HCT116 (cell line): ENCODE measurements around the gene PHF2. TPM values are rescaled to one million over a fixed set of nuclear protein-coding genes. Genes with fewer than 3 reads are reported as not detected.

Source experiments
- ATAC-seq: fragments of 200-7000 bp; cut with Tn5 transposase; 2 replicates; pipeline ENCODE4 v1.9.1; 2020; ENCODE audit warnings: mild to moderate bottlenecking, moderate library complexity
- BruUV-seq: library from RNA; stranded (reverse); fragments of 400-500 nt; replicated peaks from 2 replicates; lab custom pipeline; 2021; lab: Mats Ljungman, UMichigan
- CTCF ChIA-PET: fragments of 300-600 bp; sonication (Branson Sonifier 250); formaldehyde crosslinking; loops from one replicate; lab custom pipeline; 2021; ENCODE audit warnings: antibody characterized with exemption; lab: Charles Lee
- POLR2A ChIA-PET: fragments of 300-600, 350-600 bp; sonication (Branson Sonifier 250); formaldehyde crosslinking; loops from one replicate; lab custom pipeline; 2021; ENCODE audit warnings: antibody characterized with exemption; lab: Charles Lee
- RAD21 ChIA-PET, 2 experiments: fragments of 300-600 bp; sonication (Branson Sonifier 250); formaldehyde crosslinking; loops; one replicate each; lab custom pipeline; 2023; ENCODE audit warnings: low total read pairs in 2 of 2; ENCODE audit not compliant: uncharacterized antibody in 2 of 2, unreplicated experiment in 2 of 2, low non-redundant PET in 1 of 2; lab: Charles Lee
- DNase-seq: peaks from one replicate; pipeline ENCODE4 v3.0.0-alpha.2; 2010; ENCODE audit warnings: low read depth, low spot score
- H2AFZ ChIP-seq: fragments of 200-600 bp; shearing (Covaris generic), sonication (generic); 2 replicates; pipeline ENCODE4 v1.6.1; 2017; ENCODE audit warnings: low read depth, mixed run types, mixed read lengths, antibody characterized with exemption, low read length; ENCODE audit not compliant: poor library complexity, severe bottlenecking
- H3K27ac ChIP-seq: 2 replicates; pipeline ENCODE4 v1.5.1; 2012; ENCODE audit warnings: low read depth, low read length
- H3K27me3 ChIP-seq: fragments of 200-600 bp; sonication (generic); 2 replicates; pipeline ENCODE4 v1.6.1; 2016; ENCODE audit warnings: mixed run types, low read length, mixed read lengths; ENCODE audit not compliant: insufficient read depth
- H3K36me3 ChIP-seq, 2 experiments: fragments of 200-500 bp in 1 of 2; fragments of 200-600 bp in 1 of 2; sonication (Bioruptor generic) in 1 of 2; sonication (generic) in 1 of 2; 2 replicates each; pipeline versions ENCODE4 v1.5.1 to v1.6.1; 2014 to 2016; ENCODE audit warnings: low read length in 2 of 2, inconsistent platforms in 1 of 2, mixed read lengths in 1 of 2, mixed run types in 1 of 2; ENCODE audit not compliant: insufficient read depth in 2 of 2, control insufficient read depth in 1 of 2
- H3K4me1 ChIP-seq, 2 experiments: fragments of 200-600 bp in 1 of 2; sonication (generic) in 1 of 2; 2 replicates each; pipeline versions ENCODE4 v1.5.1 to v1.6.1; 2012 to 2017; ENCODE audit warnings: low read length in 2 of 2, inconsistent platforms in 1 of 2, mild to moderate bottlenecking in 1 of 2, mixed read lengths in 1 of 2, mixed run types in 1 of 2, moderate library complexity in 1 of 2; ENCODE audit not compliant: insufficient read depth in 2 of 2, control insufficient read depth in 1 of 2
- H3K4me2 ChIP-seq: fragments of 200-600 bp; sonication (generic); 2 replicates; pipeline ENCODE4 v1.6.1; 2017; ENCODE audit warnings: mixed run types, low read length, mixed read lengths
- H3K4me3 ChIP-seq, 2 experiments: fragments of 200-600 bp in 1 of 2; sonication (generic) in 1 of 2; replicated peaks in 1 of 2; 2 replicates each; pipeline ENCODE4 v1.5.1; 2011 to 2016; ENCODE audit warnings: low read length in 2 of 2, control low read depth in 1 of 2, low read depth in 1 of 2, mild to moderate bottlenecking in 1 of 2, mixed read lengths in 1 of 2, mixed run types in 1 of 2
- H3K79me2 ChIP-seq: fragments of 200-600 bp; sonication (generic); 2 replicates; pipeline ENCODE4 v1.6.1; 2017; ENCODE audit warnings: mild to moderate bottlenecking, mixed run types, low read length, moderate library complexity, mixed read lengths; ENCODE audit not compliant: insufficient read depth
- H3K9ac ChIP-seq: fragments of 200-600 bp; sonication (generic); 2 replicates; pipeline ENCODE4 v1.6.1; 2016; ENCODE audit warnings: low read length, mixed read lengths
- H3K9me2 ChIP-seq: fragments of 200-600 bp; sonication (generic), shearing (Covaris generic); 2 replicates; pipeline ENCODE4 v1.6.1; 2017; ENCODE audit warnings: mixed run types, mild to moderate bottlenecking, moderate library complexity; ENCODE audit not compliant: insufficient read depth
- H3K9me3 ChIP-seq, 2 experiments: fragments of 200-500 bp in 1 of 2; fragments of 200-600 bp in 1 of 2; sonication (Bioruptor generic) in 1 of 2; sonication (generic) in 1 of 2; 2 replicates each; pipeline ENCODE4 v1.6.1; 2014 to 2017; ENCODE audit warnings: low read length in 2 of 2, mixed read lengths in 2 of 2, inconsistent platforms in 1 of 2, low read depth in 1 of 2, mild to moderate bottlenecking in 1 of 2, mixed run types in 1 of 2, moderate library complexity in 1 of 2; ENCODE audit not compliant: control insufficient read depth in 1 of 2, insufficient read depth in 1 of 2
- H4K20me1 ChIP-seq: fragments of 200-600 bp; sonication (generic), shearing (Covaris generic); 2 replicates; pipeline ENCODE4 v1.6.1; 2017; ENCODE audit warnings: mixed run types, mild to moderate bottlenecking, moderate library complexity; ENCODE audit not compliant: insufficient read depth
- ATF3 ChIP-seq: IDR thresholded peaks from 2 replicates; pipeline ENCODE4 v1.6.1; 2012
- CEBPB ChIP-seq: IDR thresholded peaks from 2 replicates; pipeline ENCODE4 v1.6.1; 2012; ENCODE audit warnings: low read depth
- EGR1 ChIP-seq: IDR thresholded peaks from 2 replicates; pipeline ENCODE4 v1.6.1; 2012; ENCODE audit warnings: low read depth
- ELF1 ChIP-seq: IDR thresholded peaks from 2 replicates; pipeline ENCODE4 v1.6.1; 2012; ENCODE audit warnings: low read depth, borderline replicate concordance
- JUND ChIP-seq: IDR thresholded peaks from 2 replicates; pipeline ENCODE4 v1.6.1; 2012
- POLR2A ChIP-seq: IDR thresholded peaks from 2 replicates; pipeline ENCODE4 v1.7.0; 2011; ENCODE audit warnings: borderline replicate concordance; ENCODE audit not compliant: insufficient read depth, insufficient read length; ENCODE audit errors: extremely low read depth
- POLR2AphosphoS5 ChIP-seq: IDR thresholded peaks from 2 replicates; pipeline ENCODE4 v1.6.1; 2011; ENCODE audit warnings: mild to moderate bottlenecking, low read depth, low read length, moderate library complexity
- RAD21 ChIP-seq: IDR thresholded peaks from 2 replicates; pipeline ENCODE4 v1.6.1; 2012; ENCODE audit warnings: low read depth, mild to moderate bottlenecking
- REST ChIP-seq: IDR thresholded peaks from 2 replicates; pipeline ENCODE4 v1.6.1; 2012; ENCODE audit warnings: low read depth
- SRF ChIP-seq: IDR thresholded peaks from 2 replicates; pipeline ENCODE4 v1.6.1; 2012; ENCODE audit warnings: low read depth
- ZBTB33 ChIP-seq: IDR thresholded peaks from 2 replicates; pipeline ENCODE4 v1.6.1; 2011; ENCODE audit warnings: mild to moderate bottlenecking, low read length, moderate library complexity; ENCODE audit not compliant: insufficient replicate concordance; ENCODE audit errors: extremely low read depth
- ZFX ChIP-seq: fragments of 450-650 bp; IDR thresholded peaks from 2 replicates; pipeline ENCODE4 v1.6.1; 2017
- intact Hi-C: fragments of 100-400 bp; cut with micrococcal nuclease; formaldehyde crosslinking; loops from 2 replicates; pipeline ENCODE4 v1.10.0; 2022
- total RNA-seq: library from RNA; stranded (reverse); gene quantifications from one replicate; pipeline ENCODE4 v1.2.1, GENCODE V29; 2021; ENCODE audit not compliant: unreplicated experiment

Gene PHF2
- total RNA-seq, 1 experiment from 2014 or later: 20.6 TPM

- ChIA-PET CTCF (interaction anchor here (1.0 to 1.7 kb wide), 3 partner anchors 11 to 413 kb away, joined by 6 to 9 read pairs (median 6); no protein-coding TSS in a partner anchor), RAD21 (no interaction called here), POLR2A (interaction anchor here (1.6 kb wide), 1 partner anchor 8 kb away, joined by 4 read pairs; no protein-coding TSS in a partner anchor)
- peak overlapping the region; percentile 74 for H3K9ac ChIP-seq
- no peaks in the 10 kb centered on the region for H3K79me2 ChIP-seq
- ATAC-seq: no peak
- no peaks in the 10 kb centered on the region for H3K9me2 ChIP-seq
- no peak overlapping the region for H2AFZ ChIP-seq
- peak overlapping the region; percentile 74 for H3K27ac ChIP-seq
- DNase-seq: no peak
- peaks cover 0 to 4% of the 10 kb centered on the region in 2 experiments; a peak in 1 of 4 replicates for H3K9me3 ChIP-seq
- H3K4me1 ChIP-seq: peaks cover 4 to 12% of the 10 kb centered on the region in 2 experiments; a peak in 2 of 4 replicates
- intact Hi-C loops: loop anchor here (10.0 kb wide), 2 partner anchors 263 to 563 kb away; no protein-coding TSS in a partner anchor
- H3K27me3 ChIP-seq: no peaks in the 10 kb centered on the region
- no TSS peak for BruUV-seq
- H4K20me1 ChIP-seq: no peaks in the 10 kb centered on the region
- peak overlapping the region; percentile 78 for H3K4me2 ChIP-seq
- peak overlapping the region; percentile 67 to 70 for H3K4me3 ChIP-seq
- TF ChIP-seq RAD21: no peak
- TF ChIP-seq POLR2AphosphoS5: no peak
- peaks cover 12 to 13% of the 10 kb centered on the region in 2 experiments; a peak in 3 of 4 replicates for H3K36me3 ChIP-seq
These were observed 9.0 kb upstream of the PHF2 start for GRCh38 chr9:93567271-93567959.

GRCh38 chr9:93568169-93568568 is 8.2 kb upstream of the PHF2 start:
- ChIA-PET RAD21 (no interaction called here), CTCF (no interaction called here), POLR2A (no interaction called here)
- ATAC-seq: no peak
- no peak overlapping the region for H3K9ac ChIP-seq
- TF ChIP-seq ELF1 (no peak), ZBTB33 (no peak), POLR2A (no peak), REST (no peak), CEBPB (no peak), JUND (no peak), ZFX (no peak), SRF (no peak), EGR1 (no peak), ATF3 (no peak)
- peaks cover 4 to 12% of the 10 kb centered on the region in 2 experiments; a peak in 2 of 4 replicates for H3K4me1 ChIP-seq
- intact Hi-C loops: loop anchor here (10.0 kb wide), 2 partner anchors 263 to 563 kb away; no protein-coding TSS in a partner anchor
- no peak overlapping the region for H3K4me3 ChIP-seq
- H3K9me3 ChIP-seq: peaks cover 0 to 4% of the 10 kb centered on the region in 2 experiments; a peak in 1 of 4 replicates
- no TSS peak for BruUV-seq
- H3K27me3 ChIP-seq: no peaks in the 10 kb centered on the region
- no peak overlapping the region for H2AFZ ChIP-seq
- no peak for DNase-seq
- peaks cover 8 to 10% of the 10 kb centered on the region in 2 experiments; a peak in 2 of 4 replicates for H3K36me3 ChIP-seq
- no peaks in the 10 kb centered on the region for H3K9me2 ChIP-seq
- H4K20me1 ChIP-seq: no peaks in the 10 kb centered on the region
- H3K79me2 ChIP-seq: no peaks in the 10 kb centered on the region
- no peak overlapping the region for H3K27ac ChIP-seq
- no peak overlapping the region for H3K4me2 ChIP-seq
